HepG2 (cell line): Measurements from ENCODE around the gene ZNF277. TPM values are rescaled to one million over a fixed set of nuclear protein-coding genes. Genes with fewer than 3 reads are reported as not detected.
A peak's percentile ranks its signal among the peaks of the same experiment; 100 is the strongest.

Experiments
- ARNTL ChIP-seq: sonication (generic); formaldehyde crosslinking; IDR thresholded peaks from 2 replicates; pipeline ENCODE4 v1.4.0; 2020; ENCODE audit warnings: mild to moderate bottlenecking, missing genetic modification reagents
- ERF ChIP-seq: IDR thresholded peaks from 2 replicates; pipeline ENCODE4 v1.6.1; 2018; ENCODE audit warnings: missing biosample characterization, missing genetic modification reagents
- FOXP1 ChIP-seq, 2 experiments: fragments of 450-650 bp in 1 of 2; IDR thresholded peaks; 2 replicates each; pipeline ENCODE4 v1.6.1; 2017 to 2018; ENCODE audit warnings: antibody characterized with exemption in 1 of 2
- HOXA3 ChIP-seq: sonication (generic); formaldehyde crosslinking; IDR thresholded peaks from 2 replicates; pipeline ENCODE4 v1.5.0; 2020; ENCODE audit warnings: missing genetic modification reagents
- MBNL3 ChIP-seq: fragments of 250-450 bp; sonication (Bioruptor Pico); conservative IDR thresholded peaks from 2 replicates; pipeline ENCODE4 v1.8.0; 2022; ENCODE audit warnings: mild to moderate bottlenecking, inconsistent platforms
- NCOA2 ChIP-seq: sonication (generic); formaldehyde crosslinking; IDR thresholded peaks from 2 replicates; pipeline ENCODE4 v1.8.0; 2022; ENCODE audit warnings: inconsistent platforms
- NFKBIZ ChIP-seq: IDR thresholded peaks from 2 replicates; pipeline ENCODE4 v1.6.1; 2018; ENCODE audit warnings: missing genetic modification reagents, missing compliant biosample characterization
- PITX1 ChIP-seq: sonication (generic); formaldehyde crosslinking; IDR thresholded peaks from 2 replicates; pipeline ENCODE4 v1.5.1; 2020; ENCODE audit warnings: mild to moderate bottlenecking, missing genetic modification reagents
- PPARG ChIP-seq: conservative IDR thresholded peaks from 2 replicates; pipeline ENCODE4 v1.6.1; 2016; ENCODE audit warnings: missing biosample characterization, missing genetic modification reagents
- PRMT3 ChIP-seq: sonication (generic); formaldehyde crosslinking; IDR thresholded peaks from 2 replicates; pipeline ENCODE4 v1.8.1; 2022; ENCODE audit warnings: low read depth, mild to moderate bottlenecking, moderate library complexity, missing genetic modification reagents, borderline replicate concordance
- SRSF4 ChIP-seq: fragments of 200-400 bp; formaldehyde crosslinking; IDR thresholded peaks from one replicate; pipeline ENCODE4 v1.6.1; 2018; ENCODE audit warnings: mild to moderate bottlenecking, low read depth, low read length, moderate library complexity; ENCODE audit not compliant: poor library complexity, severe bottlenecking
- TAF1 ChIP-seq: sonication (generic); formaldehyde crosslinking; IDR thresholded peaks from 2 replicates; pipeline ENCODE4 v1.4.0; 2020; ENCODE audit warnings: missing genetic modification reagents
- THAP7 ChIP-seq: sonication (generic); formaldehyde crosslinking; IDR thresholded peaks from 2 replicates; pipeline ENCODE4 v1.8.1; 2023; ENCODE audit warnings: mild to moderate bottlenecking, missing genetic modification reagents
- ZMYM2 ChIP-seq: sonication (generic); formaldehyde crosslinking; IDR thresholded peaks from 2 replicates; pipeline ENCODE4 v1.8.0; 2022; ENCODE audit warnings: mild to moderate bottlenecking, missing genetic modification reagents
- ZNF12 ChIP-seq: sonication (generic); formaldehyde crosslinking; IDR thresholded peaks from 2 replicates; pipeline ENCODE4 v1.5.0; 2020; ENCODE audit warnings: missing genetic modification reagents
- ZNF501 ChIP-seq: sonication (generic); formaldehyde crosslinking; IDR thresholded peaks from 2 replicates; pipeline ENCODE4 v1.5.1; 2020; ENCODE audit warnings: mild to moderate bottlenecking, moderate library complexity, missing genetic modification reagents
- ZNF513 ChIP-seq: sonication (generic); formaldehyde crosslinking; conservative IDR thresholded peaks from 2 replicates; pipeline ENCODE4 v1.5.0; 2020; ENCODE audit warnings: missing genetic modification reagents
- ZNF549 ChIP-seq: sonication (generic); formaldehyde crosslinking; IDR thresholded peaks from 2 replicates; pipeline ENCODE4 v1.5.0; 2020; ENCODE audit warnings: missing genetic modification reagents
- ZNF567 ChIP-seq: sonication (generic); formaldehyde crosslinking; IDR thresholded peaks from 2 replicates; pipeline ENCODE4 v1.8.1; 2023; ENCODE audit warnings: mild to moderate bottlenecking, missing genetic modification reagents, borderline replicate concordance
- ZNF619 ChIP-seq: sonication (generic); formaldehyde crosslinking; IDR thresholded peaks from 2 replicates; pipeline ENCODE4 v1.4.0; 2020; ENCODE audit warnings: mild to moderate bottlenecking, missing genetic modification reagents
- ZNF674 ChIP-seq: sonication (generic); formaldehyde crosslinking; IDR thresholded peaks from 2 replicates; pipeline ENCODE4 v1.5.0; 2020; ENCODE audit warnings: low read depth, mild to moderate bottlenecking, missing genetic modification reagents
- ZSCAN5A ChIP-seq: sonication (generic); formaldehyde crosslinking; IDR thresholded peaks from 2 replicates; pipeline ENCODE4 v1.8.0; 2022; ENCODE audit warnings: mild to moderate bottlenecking, missing genetic modification reagents, borderline replicate concordance
- polyA plus RNA-seq, 8 experiments: library from polyadenylated mRNA; depleted of rRNA in 3 of 8; stranded (reverse) in 7 of 8; unstranded in 1 of 8; fragments of >200 nt; fragmentation: Illumina TruSeq in 4 of 8; extraction: Trizol in 4 of 8; gene quantifications; 2 replicates each; pipeline versions ENCODE4 v1.2.1 to v1.2.3, GENCODE V29; 2011 to 2016; ENCODE audit warnings: low read depth in 4 of 8, missing spikeins in 1 of 8, mixed read lengths in 1 of 8; ENCODE audit not compliant: insufficient read depth in 1 of 8
- total RNA-seq, 5 experiments: library from RNA; depleted of rRNA; stranded (reverse); fragments of >200 nt; fragmentation: Illumina TruSeq; extraction: Trizol; gene quantifications; 2 replicates each; pipeline ENCODE4 v1.2.3, GENCODE V29; 2016; ENCODE audit warnings: low read depth in 1 of 5
- TF ChIP-seq, protein P1 (sequence below): sonication (generic); formaldehyde crosslinking; IDR thresholded peaks from 2 replicates; pipeline ENCODE4 v1.8.0; 2022; ENCODE audit warnings: low read depth, missing genetic modification reagents

The ZNF277 gene
- total and polyA plus RNA-seq, 2 of the 13 experiments (the other 11 are each of a cell fraction or from before 2014, with no cell fraction given) = 29.1 to 30.1 TPM

- TF ChIP-seq NCOA2 = peak; percentile 86
- TF ChIP-seq TAF1 (CRISPR knock-in tag) = no peak
- TF ChIP-seq THAP7 (CRISPR knock-in tag) = no peak
- TF ChIP-seq ZNF619 (CRISPR knock-in tag) = no peak
- no peak for TF ChIP-seq SRSF4
- no peak for TF ChIP-seq ZNF513 (CRISPR knock-in tag)
- no peak for TF ChIP-seq ZSCAN5A (CRISPR knock-in tag)
- TF ChIP-seq ZMYM2 (CRISPR knock-in tag) = peak; percentile 66; the same call in 1 of the 2 replicates
- 0 out of 2 replicates have a peak, but pooled peaks have one; percentile 20 for TF ChIP-seq ZNF12 (CRISPR knock-in tag)
- 0 out of 2 replicates have a peak, but pooled peaks have one; percentile 36 for TF ChIP-seq NFKBIZ (CRISPR knock-in tag)
- no peak for TF ChIP-seq ZNF501 (CRISPR knock-in tag)
- TF ChIP-seq FOXP1 (IDR thresholded peaks at IDR 0.05) = peak; percentile 40; the same call in 1 of the 2 replicates
- TF ChIP-seq FOXP1 (CRISPR knock-in tag; IDR thresholded peaks at IDR 0.05) = peak; percentile 64; the same call in 1 of the 2 replicates
- TF ChIP-seq ARNTL = no peak
- TF ChIP-seq ZNF549 = no peak
- no peak for TF ChIP-seq ZNF674 (CRISPR knock-in tag)
- TF ChIP-seq ERF (CRISPR knock-in tag) = peak; percentile 77
- no peak for TF ChIP-seq ZNF567 (CRISPR knock-in tag)
- TF ChIP-seq, protein P1, sequence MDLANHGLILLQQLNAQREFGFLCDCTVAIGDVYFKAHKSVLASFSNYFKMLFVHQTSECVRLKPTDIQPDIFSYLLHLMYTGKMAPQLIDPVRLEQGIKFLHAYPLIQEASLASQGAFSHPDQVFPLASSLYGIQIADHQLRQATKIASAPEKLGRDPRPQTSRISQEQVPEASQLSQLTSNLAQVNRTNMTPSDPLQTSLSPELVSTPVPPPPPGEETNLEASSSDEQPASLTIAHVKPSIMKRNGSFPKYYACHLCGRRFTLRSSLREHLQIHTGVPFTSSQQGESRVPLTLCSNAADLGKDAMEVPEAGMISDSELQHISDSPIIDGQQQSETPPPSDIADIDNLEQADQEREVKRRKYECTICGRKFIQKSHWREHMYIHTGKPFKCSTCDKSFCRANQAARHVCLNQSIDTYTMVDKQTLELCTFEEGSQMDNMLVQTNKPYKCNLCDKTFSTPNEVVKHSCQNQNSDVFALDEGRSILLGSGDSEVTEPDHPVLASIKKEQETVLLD (CRISPR knock-in tag) = no peak
- no peak for TF ChIP-seq HOXA3
- TF ChIP-seq PPARG (CRISPR knock-in tag) = peak; percentile 77
- no peak for TF ChIP-seq MBNL3 (CRISPR knock-in tag)
- TF ChIP-seq PITX1 (CRISPR knock-in tag) = peak; percentile 37; the same call in 1 of the 2 replicates
- TF ChIP-seq PRMT3 = no peak
Measured at GRCh38 chr7:112193915-112194502, 12.5 kb upstream of the ZNF277 start (continued).
